GM12891 (cell line): Measurements from ENCODE around the gene ATP1A3.
"Not testable (repeated sequence)": the region's sequence is repeated elsewhere in the genome, so short reads cannot be mapped to it uniquely, and the experiment has no call there.

Experiments
- POLR2A ChIP-seq: IDR thresholded peaks from 2 replicates; pipeline ENCODE4 v1.6.1; 2011; ENCODE audit warnings: low read depth, low read length, control low read depth
- POLR2AphosphoS5 ChIP-seq: IDR thresholded peaks from 2 replicates; pipeline ENCODE4 v1.6.1; 2011; ENCODE audit warnings: low read depth, low read length, control low read depth
- POU2F2 ChIP-seq: IDR thresholded peaks from 2 replicates; pipeline ENCODE4 v1.6.1; 2011; ENCODE audit warnings: low read depth, mild to moderate bottlenecking, control low read depth, low read length, moderate library complexity
- SPI1 ChIP-seq: IDR thresholded peaks from 2 replicates; pipeline ENCODE4 v1.6.1; 2011; ENCODE audit warnings: low read depth, low read length, control low read depth

DNA sequence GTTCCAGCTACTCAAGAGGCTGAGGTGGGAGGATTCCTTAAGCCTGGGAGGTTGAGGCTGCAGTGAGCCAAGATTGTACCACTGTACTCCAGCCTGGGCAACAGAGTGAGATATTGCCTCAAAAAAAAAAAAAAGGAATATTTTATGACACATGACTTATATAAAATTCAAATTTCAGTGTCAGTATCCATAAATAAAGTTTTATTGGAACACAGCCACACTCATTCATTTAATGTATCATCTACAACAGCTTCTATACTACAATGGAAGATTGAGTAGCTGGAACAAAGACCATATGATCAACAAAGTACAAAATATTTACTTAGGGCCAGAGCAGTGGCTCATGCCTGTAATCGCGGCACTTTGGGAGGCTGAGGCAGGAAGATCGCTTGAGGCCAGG, 18.7 kb upstream of the ATP1A3 start:
- TF ChIP-seq POLR2A, POLR2AphosphoS5, SPI1, POU2F2: not testable (repeated sequence)
